BE2C (cell line): ENCODE measurements around the gene C16orf74.

Source experiments
- DNase-seq: peaks from one replicate; pipeline ENCODE4 v3.0.0-alpha.2; 2020
- H3K27me3 ChIP-seq: fragments of 250-450 bp; sonication (Bioruptor Pico); 2 replicates; pipeline ENCODE4 v1.5.1; 2020; ENCODE audit warnings: mild to moderate bottlenecking
- H3K36me3 ChIP-seq: fragments of 250-450 bp; sonication (Bioruptor Pico); 2 replicates; pipeline ENCODE4 v1.5.1; 2020; ENCODE audit warnings: mild to moderate bottlenecking
- H3K4me1 ChIP-seq: fragments of 250-450 bp; sonication (Bioruptor Pico); 2 replicates; pipeline ENCODE4 v1.5.1; 2020
- H3K4me3 ChIP-seq: 2 replicates; pipeline ENCODE4 v1.5.1; 2011; ENCODE audit warnings: low read depth, low read length
- H3K9me3 ChIP-seq: fragments of 250-450 bp; sonication (Bioruptor Pico); 2 replicates; pipeline ENCODE4 v1.5.1; 2020
- CTCF ChIP-seq: IDR thresholded peaks from 2 replicates; pipeline ENCODE4 v1.5.1; 2012; ENCODE audit warnings: mild to moderate bottlenecking, low read depth, low read length

The C16orf74 gene

GRCh38 chr16:85675251-85675874 is 75.5 kb downstream of the C16orf74 start:
- peak; percentile 75 for TF ChIP-seq CTCF
- Histone ChIP-seq H3K4me1 (peaks cover 24% of the 10 kb centered on the region), H3K9me3 (no peaks in the 10 kb centered on the region), H3K36me3 (peaks cover 92% of the 10 kb centered on the region), H3K27me3 (no peaks in the 10 kb centered on the region), H3K4me3 (no peak overlapping the region)
- no peak for DNase-seq

GRCh38 chr16:85674828-85675227 is 76.1 kb downstream of the C16orf74 start:
- no peaks in the 10 kb centered on the region for H3K9me3 ChIP-seq
- DNase-seq, result no peak
- peaks cover 24% of the 10 kb centered on the region for H3K4me1 ChIP-seq
- H3K4me3 ChIP-seq, result no peak overlapping the region
- peaks cover 92% of the 10 kb centered on the region for H3K36me3 ChIP-seq
- no peak for TF ChIP-seq CTCF
- H3K27me3 ChIP-seq, result no peaks in the 10 kb centered on the region

- Histone ChIP-seq H3K27me3 (no peaks in the 10 kb centered on the region), H3K4me3 (no peak overlapping the region), H3K9me3 (no peaks in the 10 kb centered on the region), H3K4me1 (peaks cover 24% of the 10 kb centered on the region), H3K36me3 (peaks cover 94% of the 10 kb centered on the region)
- no peak for TF ChIP-seq CTCF
- DNase-seq, result no peak
These were observed 76.5 kb downstream of the C16orf74 start for GRCh38 chr16:85674418-85674755.

GRCh38 chr16:85673529-85674417 is 77.1 kb downstream of the C16orf74 start:
- Histone ChIP-seq H3K36me3 (peaks cover 94% of the 10 kb centered on the region), H3K4me1 (peaks cover 24% of the 10 kb centered on the region), H3K27me3 (no peaks in the 10 kb centered on the region), H3K4me3 (no peak overlapping the region), H3K9me3 (no peaks in the 10 kb centered on the region)
- peak; percentile 71 for DNase-seq
- no peak for TF ChIP-seq CTCF

- TF ChIP-seq CTCF, result no peak
- Histone ChIP-seq H3K4me3 (no peak overlapping the region), H3K9me3 (no peaks in the 10 kb centered on the region), H3K4me1 (peaks cover 21% of the 10 kb centered on the region), H3K36me3 (peaks cover 94% of the 10 kb centered on the region), H3K27me3 (no peaks in the 10 kb centered on the region)
- no peak for DNase-seq
These were observed 80.1 kb downstream of the C16orf74 start for GRCh38 chr16:85670840-85671239.
